Endothelial cell of umbilical vein (primary cell): ENCODE results near the gene DEUP1.

Source experiments
- EZH2 ChIP-seq: IDR thresholded peaks from 2 replicates; pipeline ENCODE4 v1.6.1; 2012; ENCODE audit warnings: borderline replicate concordance, low read depth, mild to moderate bottlenecking, moderate library complexity, low read length, inconsistent platforms; ENCODE audit not compliant: severe bottlenecking
- FOS ChIP-seq: IDR thresholded peaks from 2 replicates; pipeline ENCODE4 v1.6.1; 2011; ENCODE audit warnings: mild to moderate bottlenecking, low read length, moderate library complexity, borderline replicate concordance; ENCODE audit not compliant: insufficient read depth
- MYC ChIP-seq: IDR thresholded peaks from one replicate; pipeline ENCODE4 v1.6.1; 2011; ENCODE audit warnings: mild to moderate bottlenecking, low read depth, low read length
- POLR2A ChIP-seq: IDR thresholded peaks from 2 replicates; pipeline ENCODE4 v1.6.1; 2012; ENCODE audit warnings: low read depth, mild to moderate bottlenecking, control low read depth, low read length
- POLR2AphosphoS5 ChIP-seq: IDR thresholded peaks from 2 replicates; pipeline ENCODE4 v1.6.1; 2012; ENCODE audit warnings: low read depth, mild to moderate bottlenecking, control low read depth, low read length, moderate library complexity; ENCODE audit not compliant: insufficient read depth
- TF ChIP-seq, protein P1 (sequence below), 2 donors: IDR thresholded peaks; 1 replicate in 1 of 2; 2 replicates in 1 of 2; pipeline ENCODE4 v1.5.1; 2011; ENCODE audit warnings: low read length in 2 of 2, mild to moderate bottlenecking in 2 of 2, moderate library complexity in 2 of 2, control low read depth in 1 of 2, inconsistent platforms in 1 of 2, low read depth in 1 of 2; ENCODE audit not compliant: insufficient read depth in 1 of 2; ENCODE audit errors: extremely low read depth in 1 of 2

DNA sequence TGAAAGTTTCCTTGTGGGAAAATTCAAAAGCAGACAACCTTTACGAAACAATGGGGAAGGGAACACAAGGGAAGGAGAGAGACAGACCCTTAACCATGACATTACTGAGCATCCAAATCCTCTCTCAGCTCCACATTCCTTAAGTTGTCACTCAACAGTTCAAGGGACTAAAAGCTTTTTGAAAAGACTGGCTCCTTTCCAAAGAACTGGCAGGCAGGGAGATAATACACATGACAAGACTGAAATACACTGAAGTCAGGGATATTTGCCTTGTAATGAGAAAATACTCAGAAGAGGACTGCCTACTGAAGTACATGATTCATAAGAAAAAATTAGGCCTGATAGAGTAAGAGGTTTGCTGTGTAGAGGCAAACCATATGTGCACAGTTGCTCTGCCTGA, 143.6 kb downstream of the DEUP1 start:
- TF ChIP-seq POLR2A (no peak), FOS (no peak), POLR2AphosphoS5 (no peak), EZH2 (no peak), MYC (no peak)
- TF ChIP-seq, protein P1, sequence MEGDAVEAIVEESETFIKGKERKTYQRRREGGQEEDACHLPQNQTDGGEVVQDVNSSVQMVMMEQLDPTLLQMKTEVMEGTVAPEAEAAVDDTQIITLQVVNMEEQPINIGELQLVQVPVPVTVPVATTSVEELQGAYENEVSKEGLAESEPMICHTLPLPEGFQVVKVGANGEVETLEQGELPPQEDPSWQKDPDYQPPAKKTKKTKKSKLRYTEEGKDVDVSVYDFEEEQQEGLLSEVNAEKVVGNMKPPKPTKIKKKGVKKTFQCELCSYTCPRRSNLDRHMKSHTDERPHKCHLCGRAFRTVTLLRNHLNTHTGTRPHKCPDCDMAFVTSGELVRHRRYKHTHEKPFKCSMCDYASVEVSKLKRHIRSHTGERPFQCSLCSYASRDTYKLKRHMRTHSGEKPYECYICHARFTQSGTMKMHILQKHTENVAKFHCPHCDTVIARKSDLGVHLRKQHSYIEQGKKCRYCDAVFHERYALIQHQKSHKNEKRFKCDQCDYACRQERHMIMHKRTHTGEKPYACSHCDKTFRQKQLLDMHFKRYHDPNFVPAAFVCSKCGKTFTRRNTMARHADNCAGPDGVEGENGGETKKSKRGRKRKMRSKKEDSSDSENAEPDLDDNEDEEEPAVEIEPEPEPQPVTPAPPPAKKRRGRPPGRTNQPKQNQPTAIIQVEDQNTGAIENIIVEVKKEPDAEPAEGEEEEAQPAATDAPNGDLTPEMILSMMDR (IDR thresholded peaks at IDR 0.05; ENCODE audit: extremely low read depth in 1 of 2, insufficient read depth in 1 of 2, low read depth in 1 of 2, low read length in 2 of 2) = no peak
